K562 (cell line): ENCODE measurements around the gene CAST. TPM values are rescaled to one million over a fixed set of nuclear protein-coding genes. Genes with fewer than 3 reads are reported as not detected.

Source experiments
- ATAC-seq: fragments of 200-7000 bp; cut with Tn5 transposase; 3 replicates; pipeline ENCODE4 v1.9.1; 2020; ENCODE audit warnings: moderate library complexity
- BruUV-seq: library from RNA; stranded (reverse); fragments of 400-500 nt; replicated peaks from 2 replicates; lab custom pipeline; 2021; lab: Mats Ljungman, UMichigan
- CTCF ChIA-PET: fragments of 300-600 bp; formaldehyde crosslinking; extraction: SDS; loops from one replicate; lab custom pipeline; 2021; ENCODE audit warnings: low intra/inter-chr PET ratio; lab: Yijun Ruan, JAX
- POLR2A ChIA-PET: fragments of 300-600, 350-650 bp; sonication (Branson Sonifier 250); formaldehyde crosslinking; extraction: SDS; loops from one replicate; lab custom pipeline; 2021; ENCODE audit warnings: antibody characterized with exemption, inconsistent platforms; lab: Yijun Ruan, JAX
- DNase-seq, 4 experiments: peaks; one replicate each; pipeline versions ENCODE4 v3.0.0 to v3.0.0-alpha.2; 2011 to 2018; ENCODE audit warnings: low spot score in 3 of 4, mixed read lengths in 3 of 4; ENCODE audit errors: extremely low read depth in 1 of 4
- FAIRE-seq: peaks from 2 replicates; lab custom pipeline; 2011; peaks lifted over from hg19 to GRCh38; lab: Jason Lieb, UNC
- H2AFZ ChIP-seq: 2 replicates; pipeline ENCODE4 v1.6.0; 2011; ENCODE audit warnings: low read depth, low read length, control low read depth, inconsistent platforms
- H3K27ac ChIP-seq: fragments of 200-600 bp; 3 replicates; pipeline ENCODE4 v1.8.0; 2011; ENCODE audit warnings: low read depth, mild to moderate bottlenecking, control low read depth, inconsistent platforms, low read length, moderate library complexity, mixed read lengths; ENCODE audit errors: extremely low read depth
- H3K27me3 ChIP-seq, 2 experiments: fragments of 300-600 bp in 1 of 2; 2 replicates in 1 of 2; 3 replicates in 1 of 2; pipeline versions ENCODE4 v1.6.0 to v1.8.0; 2011; ENCODE audit warnings: inconsistent platforms in 2 of 2, low read length in 2 of 2, mild to moderate bottlenecking in 1 of 2, mixed read lengths in 1 of 2, moderate library complexity in 1 of 2; ENCODE audit not compliant: control insufficient read depth in 2 of 2, insufficient read depth in 2 of 2
- H3K36me3 ChIP-seq: fragments of 300-600 bp; 3 replicates; pipeline ENCODE4 v1.8.0; 2011; ENCODE audit warnings: mild to moderate bottlenecking, low read length, inconsistent platforms; ENCODE audit not compliant: control insufficient read depth, insufficient read depth
- H3K4me1 ChIP-seq, 2 experiments: fragments of 200-600 bp in 1 of 2; replicated peaks in 1 of 2; 2 replicates in 1 of 2; 3 replicates in 1 of 2; pipeline versions ENCODE4 v1.5.1 to v1.8.0; 2011; ENCODE audit warnings: inconsistent platforms in 2 of 2, low read length in 2 of 2, mild to moderate bottlenecking in 1 of 2, mixed read lengths in 1 of 2, moderate library complexity in 1 of 2; ENCODE audit not compliant: control insufficient read depth in 2 of 2, insufficient read depth in 2 of 2
- H3K4me2 ChIP-seq: 2 replicates; pipeline ENCODE4 v1.6.1; 2011; ENCODE audit warnings: low read length, control low read depth, inconsistent platforms, mixed read lengths; ENCODE audit not compliant: insufficient read depth
- H3K4me3 ChIP-seq: fragments of 200-600 bp; sonication (generic), shearing (Covaris generic); 2 replicates; pipeline ENCODE4 v1.5.1; 2016; ENCODE audit warnings: control low read depth, inconsistent platforms
- H3K79me2 ChIP-seq: fragments of 200-600 bp; 3 replicates; pipeline ENCODE4 v1.8.0; 2011; ENCODE audit warnings: low read length, inconsistent platforms; ENCODE audit not compliant: control insufficient read depth, insufficient read depth
- H3K9ac ChIP-seq, 2 experiments: 2 replicates each; pipeline versions ENCODE4 v1.6.0 to v1.6.1; 2011; ENCODE audit warnings: low read depth in 2 of 2, low read length in 2 of 2, control low read depth in 1 of 2, inconsistent platforms in 1 of 2, mild to moderate bottlenecking in 1 of 2, mixed read lengths in 1 of 2; ENCODE audit not compliant: insufficient read depth in 1 of 2
- H3K9me1 ChIP-seq: one replicate; pipeline ENCODE4 v1.6.0; 2011; ENCODE audit warnings: inconsistent platforms, mild to moderate bottlenecking, low read length, moderate library complexity; ENCODE audit not compliant: control insufficient read depth, insufficient read depth
- H3K9me3 ChIP-seq: replicated peaks from 2 replicates; pipeline ENCODE4 v1.5.1; 2011; ENCODE audit warnings: low read depth, low read length, inconsistent platforms; ENCODE audit not compliant: control insufficient read depth, insufficient read depth
- H4K20me1 ChIP-seq: replicated peaks from 2 replicates; pipeline ENCODE4 v1.6.1; 2011; ENCODE audit warnings: low read length, inconsistent platforms, mixed read lengths; ENCODE audit not compliant: control insufficient read depth, insufficient read depth
- ARID1B ChIP-seq: fragments of 450-650 bp; IDR thresholded peaks from 2 replicates; pipeline ENCODE4 v1.6.1; 2016; ENCODE audit warnings: antibody characterized with exemption, mild to moderate bottlenecking, inconsistent platforms
- ERF ChIP-seq: fragments of 450-650 bp; formaldehyde crosslinking; IDR thresholded peaks from 2 replicates; pipeline ENCODE4 v1.4.0; 2020; ENCODE audit warnings: mild to moderate bottlenecking, mixed read lengths
- FOXA3 ChIP-seq, 2 experiments: fragments of 450-650 bp in 1 of 2; sonication (generic) in 1 of 2; formaldehyde crosslinking; IDR thresholded peaks in 1 of 2; conservative IDR thresholded peaks in 1 of 2; 2 replicates each; pipeline versions ENCODE4 v1.4.0 to v1.8.0; 2020 to 2022; ENCODE audit warnings: mild to moderate bottlenecking in 2 of 2, missing genetic modification reagents in 1 of 2
- NFRKB ChIP-seq: fragments of 450-650 bp; IDR thresholded peaks from 2 replicates; pipeline ENCODE4 v1.6.1; 2016; ENCODE audit warnings: low read depth
- POLR2H ChIP-seq: IDR thresholded peaks from 2 replicates; pipeline ENCODE4 v1.6.1; 2016; ENCODE audit warnings: missing genetic modification characterization, low read depth, mild to moderate bottlenecking, control low read depth, missing compliant biosample characterization, moderate library complexity
- PURB ChIP-seq: sonication (generic); formaldehyde crosslinking; IDR thresholded peaks from 2 replicates; pipeline ENCODE4 v1.9.0; 2021; ENCODE audit warnings: low read depth, mild to moderate bottlenecking, missing genetic modification reagents
- ZC3H11A ChIP-seq: IDR thresholded peaks from 2 replicates; pipeline ENCODE4 v1.6.1; 2012; ENCODE audit warnings: low read depth, low read length, improper control_type of control experiment
- ZNF282 ChIP-seq: sonication (generic); formaldehyde crosslinking; IDR thresholded peaks from 2 replicates; pipeline ENCODE4 v1.8.1; 2023; ENCODE audit warnings: missing genetic modification reagents
- ZNF507 ChIP-seq: conservative IDR thresholded peaks from 2 replicates; pipeline ENCODE4 v1.6.1; 2017; ENCODE audit warnings: missing genetic modification characterization, missing compliant biosample characterization
- ZNF561 ChIP-seq: fragments of 450-650 bp; formaldehyde crosslinking; conservative IDR thresholded peaks from 2 replicates; pipeline ENCODE4 v1.4.0; 2020; ENCODE audit warnings: mild to moderate bottlenecking, moderate library complexity
- WGBS: fragments of 100-300 bp; shearing (Covaris generic); methylation state at CpG from one replicate; pipeline ENCODE4 v1.1.6; 2016; ENCODE audit warnings: low coverage, mixed read lengths; ENCODE audit not compliant: insufficient coverage; ENCODE audit errors: missing lambda C conversion rate; 5-methylcytosine and 5-hydroxymethylcytosine counted together
- in situ Hi-C: fragments of 300-500 bp; cut with MboI; formaldehyde crosslinking; loops from 4 replicates; pipeline ENCODE4 v1.15.0; 2018; ENCODE audit warnings: inconsistent platforms, mixed read lengths
- intact Hi-C: fragments of 100-400 bp; cut with micrococcal nuclease; formaldehyde crosslinking; loops from 2 replicates; pipeline ENCODE4 v1.14.2; 2022
- polyA plus RNA-seq, 8 experiments: library from polyadenylated mRNA; depleted of rRNA in 4 of 8; stranded (reverse) in 5 of 8; unstranded in 3 of 8; fragments of >200 nt; fragmentation: Nextera tagmentation in 2 of 8; fragmentation: Illumina TruSeq in 1 of 8; extraction: Ambion mirVana in 2 of 8; extraction: Trizol in 1 of 8; gene quantifications; 2 replicates each; pipeline versions ENCODE4 v1.2.1 to v1.2.3, GENCODE V29; 2011 to 2014; ENCODE audit warnings: inconsistent platforms in 1 of 8, missing spikeins in 1 of 8
- total RNA-seq, 7 experiments: library from RNA; depleted of rRNA in 6 of 7; stranded (reverse); fragments of >200 nt in 6 of 7; fragmentation: Illumina TruSeq in 2 of 7; extraction: Trizol in 2 of 7; gene quantifications; 2 replicates each; pipeline versions ENCODE4 v1.2.1 to v1.2.3, GENCODE V29; 2011 to 2021; ENCODE audit warnings: low replicate concordance in 1 of 7
- TF ChIP-seq, protein P1 (sequence below): fragments of 250-450 bp; sonication (Bioruptor Pico); IDR thresholded peaks from 2 replicates; pipeline ENCODE4 v1.5.0; 2021; ENCODE audit warnings: mild to moderate bottlenecking, borderline replicate concordance
- TF ChIP-seq, protein P2 (sequence below): fragments of 250-450 bp; sonication (Bioruptor Pico); IDR thresholded peaks from 2 replicates; pipeline ENCODE4 v1.8.0; 2021; ENCODE audit warnings: mild to moderate bottlenecking, moderate library complexity

The CAST gene
- total and polyA plus RNA-seq, 9 of the 15 experiments (the other 6 are each of a cell fraction or from before 2014, with no cell fraction given): 55.5 to 136 (median 86.1) TPM

- no peaks in the 10 kb centered on the region for H3K4me1 ChIP-seq
- H3K9ac ChIP-seq: no peak overlapping the region
- intact Hi-C loops: no loop called here
- H3K27me3 ChIP-seq: no peaks in the 10 kb centered on the region
- POLR2A ChIA-PET: interaction anchor here (0.7 kb wide), 1 partner anchor 372 kb away, joined by 3 read pairs; no protein-coding TSS in a partner anchor
- no peak overlapping the region for H2AFZ ChIP-seq
- no peaks in the 10 kb centered on the region for H3K9me1 ChIP-seq
- BruUV-seq: no TSS peak
- WGBS: 94% methylated on average over 4 of the region's 4 CpGs
- no peaks in the 10 kb centered on the region for H3K79me2 ChIP-seq
- no peak overlapping the region for H3K4me3 ChIP-seq
- FAIRE-seq (no peak), ATAC-seq (no peak), DNase-seq (no peak)
- H3K36me3 ChIP-seq: peaks cover 52% of the 10 kb centered on the region
- no peaks in the 10 kb centered on the region for H3K9me3 ChIP-seq
- in situ Hi-C loops: no loop called here
- H4K20me1 ChIP-seq: no peaks in the 10 kb centered on the region
- no peak overlapping the region for H3K4me2 ChIP-seq
- no peak overlapping the region for H3K27ac ChIP-seq
- CTCF ChIA-PET: no interaction called here
- TF ChIP-seq, protein P1, sequence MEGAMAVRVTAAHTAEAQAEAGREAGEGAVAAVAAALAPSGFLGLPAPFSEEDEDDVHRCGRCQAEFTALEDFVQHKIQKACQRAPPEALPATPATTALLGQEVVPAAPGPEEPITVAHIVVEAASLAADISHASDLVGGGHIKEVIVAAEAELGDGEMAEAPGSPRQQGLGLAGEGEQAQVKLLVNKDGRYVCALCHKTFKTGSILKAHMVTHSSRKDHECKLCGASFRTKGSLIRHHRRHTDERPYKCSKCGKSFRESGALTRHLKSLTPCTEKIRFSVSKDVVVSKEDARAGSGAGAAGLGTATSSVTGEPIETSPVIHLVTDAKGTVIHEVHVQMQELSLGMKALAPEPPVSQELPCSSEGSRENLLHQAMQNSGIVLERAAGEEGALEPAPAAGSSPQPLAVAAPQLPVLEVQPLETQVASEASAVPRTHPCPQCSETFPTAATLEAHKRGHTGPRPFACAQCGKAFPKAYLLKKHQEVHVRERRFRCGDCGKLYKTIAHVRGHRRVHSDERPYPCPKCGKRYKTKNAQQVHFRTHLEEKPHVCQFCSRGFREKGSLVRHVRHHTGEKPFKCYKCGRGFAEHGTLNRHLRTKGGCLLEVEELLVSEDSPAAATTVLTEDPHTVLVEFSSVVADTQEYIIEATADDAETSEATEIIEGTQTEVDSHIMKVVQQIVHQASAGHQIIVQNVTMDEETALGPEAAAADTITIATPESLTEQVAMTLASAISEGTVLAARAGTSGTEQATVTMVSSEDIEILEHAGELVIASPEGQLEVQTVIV (CRISPR knock-in tag): no peak
- no peak for TF ChIP-seq ERF (CRISPR knock-in tag)
- TF ChIP-seq, protein P2, sequence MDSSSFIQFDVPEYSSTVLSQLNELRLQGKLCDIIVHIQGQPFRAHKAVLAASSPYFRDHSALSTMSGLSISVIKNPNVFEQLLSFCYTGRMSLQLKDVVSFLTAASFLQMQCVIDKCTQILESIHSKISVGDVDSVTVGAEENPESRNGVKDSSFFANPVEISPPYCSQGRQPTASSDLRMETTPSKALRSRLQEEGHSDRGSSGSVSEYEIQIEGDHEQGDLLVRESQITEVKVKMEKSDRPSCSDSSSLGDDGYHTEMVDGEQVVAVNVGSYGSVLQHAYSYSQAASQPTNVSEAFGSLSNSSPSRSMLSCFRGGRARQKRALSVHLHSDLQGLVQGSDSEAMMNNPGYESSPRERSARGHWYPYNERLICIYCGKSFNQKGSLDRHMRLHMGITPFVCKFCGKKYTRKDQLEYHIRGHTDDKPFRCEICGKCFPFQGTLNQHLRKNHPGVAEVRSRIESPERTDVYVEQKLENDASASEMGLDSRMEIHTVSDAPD (CRISPR knock-in tag): no peak
- no peak for TF ChIP-seq ZNF507 (tag)
- TF ChIP-seq ZNF282: no peak
- TF ChIP-seq ZNF561: no peak
- no peak for TF ChIP-seq FOXA3 (CRISPR knock-in tag; conservative IDR thresholded peaks at IDR 0.05 in 1 of 2, IDR thresholded peaks at IDR 0.05 in 1 of 2)
- no peak for TF ChIP-seq ZC3H11A
- no peak for TF ChIP-seq PURB (CRISPR knock-in tag)
- no peak for TF ChIP-seq ARID1B
- TF ChIP-seq NFRKB: no peak
- no peak for TF ChIP-seq POLR2H
Observed at GRCh38 chr5:96781031-96781971, 119.1 kb downstream of the CAST start.
